HEK293T (cell line): ENCODE results near the gene TEAD1.

Experiments used
- CTCF ChIA-PET: fragments of 350-600 bp; formaldehyde crosslinking; extraction: SDS; loops from one replicate; lab custom pipeline; 2021; ENCODE audit warnings: antibody characterized with exemption, inconsistent platforms; lab: Yijun Ruan, JAX
- POLR2A ChIA-PET: fragments of 350-600 bp; formaldehyde crosslinking; extraction: SDS; loops from one replicate; lab custom pipeline; 2020; ENCODE audit warnings: antibody characterized with exemption, inconsistent platforms; lab: Yijun Ruan, JAX
- DNase-seq: peaks from one replicate; pipeline ENCODE4 v3.0.0; 2012; ENCODE audit warnings: mixed read lengths; ENCODE audit errors: extremely low spot score
- ARNT ChIP-seq: fragments of 450-650 bp; IDR thresholded peaks from 2 replicates; pipeline ENCODE4 v1.6.1; 2017; ENCODE audit warnings: mild to moderate bottlenecking
- BHLHE40 ChIP-seq: fragments of 450-650 bp; IDR thresholded peaks from 2 replicates; pipeline ENCODE4 v1.6.1; 2016; ENCODE audit warnings: mild to moderate bottlenecking, moderate library complexity, borderline replicate concordance
- CTBP1 ChIP-seq: fragments of 450-650 bp; IDR thresholded peaks from 2 replicates; pipeline ENCODE4 v1.6.1; 2016; ENCODE audit warnings: borderline replicate concordance
- ELF4 ChIP-seq: fragments of 450-650 bp; IDR thresholded peaks from 2 replicates; pipeline ENCODE4 v1.6.1; 2017; ENCODE audit warnings: antibody characterized with exemption
- FOXA1 ChIP-seq: fragments of 450-650 bp; IDR thresholded peaks from 2 replicates; pipeline ENCODE4 v1.6.1; 2016; ENCODE audit warnings: mild to moderate bottlenecking
- FOXK2 ChIP-seq: fragments of 450-650 bp; IDR thresholded peaks from 2 replicates; pipeline ENCODE4 v1.6.1; 2016; ENCODE audit warnings: mild to moderate bottlenecking
- FOXM1 ChIP-seq: fragments of 450-650 bp; IDR thresholded peaks from 2 replicates; pipeline ENCODE4 v1.6.1; 2017; ENCODE audit warnings: mild to moderate bottlenecking, borderline replicate concordance
- HDGF ChIP-seq: fragments of 450-650 bp; IDR thresholded peaks from 2 replicates; pipeline ENCODE4 v1.6.1; 2017; ENCODE audit warnings: antibody characterized with exemption, borderline replicate concordance
- L3MBTL2 ChIP-seq: fragments of 450-650 bp; conservative IDR thresholded peaks from 2 replicates; pipeline ENCODE4 v1.6.1; 2016; ENCODE audit warnings: mild to moderate bottlenecking
- LEF1 ChIP-seq: fragments of 450-650 bp; IDR thresholded peaks from 2 replicates; pipeline ENCODE4 v1.6.1; 2017; ENCODE audit warnings: mild to moderate bottlenecking, borderline replicate concordance
- NFRKB ChIP-seq: fragments of 450-650 bp; IDR thresholded peaks from 2 replicates; pipeline ENCODE4 v1.6.1; 2016; ENCODE audit warnings: mild to moderate bottlenecking, moderate library complexity
- SP1 ChIP-seq: fragments of 450-650 bp; IDR thresholded peaks from 2 replicates; pipeline ENCODE4 v1.6.1; 2017
- SUZ12 ChIP-seq: fragments of 450-650 bp; IDR thresholded peaks from 2 replicates; pipeline ENCODE4 v1.6.1; 2016; ENCODE audit warnings: mild to moderate bottlenecking
- TARDBP ChIP-seq: fragments of 450-650 bp; IDR thresholded peaks from 2 replicates; pipeline ENCODE4 v1.6.1; 2016
- ZNF384 ChIP-seq: fragments of 450-650 bp; IDR thresholded peaks from 2 replicates; pipeline ENCODE4 v1.6.1; 2016
- TF ChIP-seq, protein P1 (sequence below): fragments of 450-650 bp; IDR thresholded peaks from 2 replicates; pipeline ENCODE4 v1.6.1; 2016

TEAD1 gene

DNA sequence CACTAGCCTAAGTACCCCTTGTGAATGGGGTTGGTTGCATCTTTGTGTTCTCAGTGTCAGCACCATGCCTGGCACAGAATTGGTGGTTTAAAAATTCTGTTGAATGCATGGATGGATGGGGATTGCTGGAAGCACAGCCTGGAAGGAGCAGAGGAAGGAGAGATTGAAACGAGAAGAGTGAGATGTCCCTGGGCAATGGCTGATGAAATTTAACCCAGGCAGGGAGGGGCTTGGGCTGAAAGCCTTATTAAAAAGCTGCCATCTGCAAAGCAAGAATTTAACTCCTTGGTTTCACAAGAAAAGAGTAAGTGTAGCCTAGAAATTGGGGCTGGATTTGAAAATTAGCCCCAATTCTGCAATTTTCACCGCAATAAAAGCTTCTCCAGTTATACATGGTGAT is 126.7 kb downstream of the TEAD1 start:
- CTCF ChIA-PET, result interaction anchor here (0.8 kb wide), 1 partner anchor 88 kb away, joined by 4 read pairs; no protein-coding TSS in a partner anchor
- TF ChIP-seq SP1 (no peak), FOXK2 (no peak), ELF4 (no peak), BHLHE40 (no peak), FOXM1 (no peak), L3MBTL2 (no peak), ARNT (no peak), NFRKB (no peak), FOXA1 (no peak), CTBP1 (no peak)
- TF ChIP-seq, protein P1, sequence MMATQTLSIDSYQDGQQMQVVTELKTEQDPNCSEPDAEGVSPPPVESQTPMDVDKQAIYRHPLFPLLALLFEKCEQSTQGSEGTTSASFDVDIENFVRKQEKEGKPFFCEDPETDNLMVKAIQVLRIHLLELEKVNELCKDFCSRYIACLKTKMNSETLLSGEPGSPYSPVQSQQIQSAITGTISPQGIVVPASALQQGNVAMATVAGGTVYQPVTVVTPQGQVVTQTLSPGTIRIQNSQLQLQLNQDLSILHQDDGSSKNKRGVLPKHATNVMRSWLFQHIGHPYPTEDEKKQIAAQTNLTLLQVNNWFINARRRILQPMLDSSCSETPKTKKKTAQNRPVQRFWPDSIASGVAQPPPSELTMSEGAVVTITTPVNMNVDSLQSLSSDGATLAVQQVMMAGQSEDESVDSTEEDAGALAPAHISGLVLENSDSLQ, result no peak
- POLR2A ChIA-PET, result no interaction called here
- no peak for DNase-seq

DNA sequence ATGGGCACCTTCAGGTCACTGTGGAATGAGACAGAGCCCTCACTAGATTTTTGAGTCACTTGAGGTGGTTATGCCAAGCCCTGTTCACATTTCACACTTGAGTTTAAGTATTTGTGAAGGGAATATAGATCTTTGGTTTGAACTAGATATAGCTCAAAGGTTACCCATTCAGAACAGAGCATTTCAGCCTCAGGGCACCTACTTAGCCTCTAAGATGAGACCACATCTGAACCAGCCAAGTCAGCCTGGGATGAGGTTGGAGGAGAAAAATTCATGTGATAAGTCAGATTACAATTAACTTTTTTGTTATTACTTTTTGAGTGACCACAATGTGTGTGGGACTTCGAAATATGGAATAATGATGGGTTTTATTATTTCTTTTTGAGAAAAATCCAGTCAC is 127.8 kb downstream of the TEAD1 start:
- TF ChIP-seq FOXA1, result no peak
- no peak for TF ChIP-seq SUZ12
- no peak for TF ChIP-seq NFRKB
- TF ChIP-seq CTBP1, result no peak
- no peak for TF ChIP-seq L3MBTL2
- ChIA-PET CTCF (no interaction called here), POLR2A (no interaction called here)
- DNase-seq, result no peak

DNA sequence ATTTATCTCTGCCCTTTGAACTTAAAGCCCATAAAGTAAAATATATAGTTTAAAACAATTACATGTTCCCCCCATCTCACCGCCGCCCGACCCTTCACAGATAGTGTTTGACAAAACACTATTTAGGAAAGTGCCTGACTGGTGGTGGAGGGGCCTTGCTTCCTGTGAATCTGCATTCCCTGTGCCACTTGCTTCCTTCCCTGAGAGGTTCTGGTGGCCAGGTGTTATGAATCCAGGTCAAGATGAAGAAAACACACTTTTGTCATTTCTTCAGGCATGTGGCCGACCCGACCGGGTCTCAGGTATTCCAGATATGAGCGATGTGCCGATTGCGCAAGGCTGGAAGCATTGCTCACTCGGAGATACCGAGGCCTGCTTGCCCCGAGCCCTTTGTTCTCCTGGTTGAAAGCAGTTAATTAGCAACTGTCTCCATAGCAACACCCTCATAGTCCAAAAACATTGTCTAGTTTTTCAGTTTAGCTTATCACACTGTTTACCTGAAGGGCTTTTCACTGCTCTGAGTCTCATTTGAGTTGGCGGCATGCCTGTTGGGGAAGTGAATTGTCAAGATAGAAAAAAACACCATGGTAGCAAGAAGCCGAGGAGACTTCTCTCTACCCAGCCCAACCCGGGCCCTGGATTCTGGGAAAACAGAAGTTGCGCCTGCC is 128.3 kb downstream of the TEAD1 start:
- CTCF ChIA-PET, result interaction anchor here (1.0 kb wide), 1 partner anchor 86 kb away, joined by 3 read pairs; no protein-coding TSS in a partner anchor
- no peak for DNase-seq
- POLR2A ChIA-PET, result no interaction called here

DNA sequence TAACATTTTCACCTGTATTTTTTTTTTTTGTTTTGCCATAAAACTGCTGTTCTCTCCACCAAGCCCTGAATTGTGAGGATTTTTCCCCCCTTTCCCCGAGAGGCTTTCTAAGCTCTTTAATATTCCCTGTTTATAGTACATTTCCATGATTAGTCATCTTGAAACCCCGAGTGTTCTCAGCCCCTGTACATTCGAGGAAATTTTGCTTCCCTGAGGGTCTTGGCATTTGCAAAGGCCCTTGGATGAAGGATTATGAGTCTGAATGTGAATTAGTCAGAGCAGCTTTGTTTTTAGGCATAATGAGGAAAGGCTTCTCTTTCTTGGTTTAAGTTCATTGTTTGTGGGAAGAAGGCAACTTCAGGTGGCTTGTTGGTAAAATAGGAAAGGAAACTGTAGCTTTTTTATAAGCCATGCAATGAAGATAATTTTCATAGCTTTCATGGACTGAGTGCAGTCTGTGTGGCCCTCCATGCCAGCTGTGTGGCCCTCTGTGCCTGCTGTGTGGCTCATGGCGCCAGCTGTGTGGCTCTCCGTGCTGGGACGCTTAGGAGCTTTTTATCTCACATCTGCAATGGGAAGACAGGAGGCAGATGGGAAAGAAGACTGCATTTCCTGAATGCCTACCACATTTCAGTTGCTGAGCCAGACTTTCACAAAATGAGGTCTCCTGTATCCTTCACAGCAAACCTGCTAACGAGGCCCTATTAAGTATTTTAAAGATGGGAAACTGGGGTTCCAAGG is 129.0 kb downstream of the TEAD1 start:
- TF ChIP-seq FOXA1, result no peak
- TF ChIP-seq TARDBP, result no peak
- no peak for TF ChIP-seq HDGF
- no peak for TF ChIP-seq ELF4
- TF ChIP-seq NFRKB, result no peak
- POLR2A ChIA-PET, result no interaction called here
- no peak for DNase-seq
- CTCF ChIA-PET, result interaction anchor here (1.0 kb wide), 1 partner anchor 85 kb away, joined by 3 read pairs; no protein-coding TSS in a partner anchor

More for the DNA sequence above, 128.3 kb downstream of the TEAD1 start:
- no peak for TF ChIP-seq SUZ12
- no peak for TF ChIP-seq SP1
- TF ChIP-seq FOXK2, result no peak
- TF ChIP-seq L3MBTL2, result no peak
- no peak for TF ChIP-seq FOXM1
- TF ChIP-seq TARDBP, result no peak
- no peak for TF ChIP-seq ZNF384
- no peak for TF ChIP-seq FOXA1
- no peak for TF ChIP-seq BHLHE40
- TF ChIP-seq CTBP1, result no peak
- no peak for TF ChIP-seq HDGF
- no peak for TF ChIP-seq ARNT
- TF ChIP-seq ELF4, result no peak

DNA sequence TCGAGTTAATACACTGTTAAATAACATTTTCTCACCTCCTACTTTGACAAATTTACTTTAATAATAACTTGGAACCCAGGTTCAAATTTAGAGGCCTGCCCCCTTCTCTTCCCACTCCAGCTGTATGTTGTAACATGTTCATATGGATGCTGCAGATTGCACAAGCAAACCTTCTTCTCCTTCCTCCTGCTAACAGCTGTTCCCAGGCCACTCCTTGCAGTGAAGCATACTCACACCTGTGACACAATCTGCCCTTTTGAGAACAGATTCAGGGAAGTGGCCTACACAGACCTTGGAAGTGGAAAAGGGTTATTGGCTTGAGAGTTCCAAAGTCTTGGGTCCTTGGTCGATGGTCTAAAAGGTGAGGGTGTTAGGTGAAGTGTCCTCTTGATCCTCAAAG is 131.9 kb downstream of the TEAD1 start:
- DNase-seq, result no peak
- POLR2A ChIA-PET, result no interaction called here

DNA sequence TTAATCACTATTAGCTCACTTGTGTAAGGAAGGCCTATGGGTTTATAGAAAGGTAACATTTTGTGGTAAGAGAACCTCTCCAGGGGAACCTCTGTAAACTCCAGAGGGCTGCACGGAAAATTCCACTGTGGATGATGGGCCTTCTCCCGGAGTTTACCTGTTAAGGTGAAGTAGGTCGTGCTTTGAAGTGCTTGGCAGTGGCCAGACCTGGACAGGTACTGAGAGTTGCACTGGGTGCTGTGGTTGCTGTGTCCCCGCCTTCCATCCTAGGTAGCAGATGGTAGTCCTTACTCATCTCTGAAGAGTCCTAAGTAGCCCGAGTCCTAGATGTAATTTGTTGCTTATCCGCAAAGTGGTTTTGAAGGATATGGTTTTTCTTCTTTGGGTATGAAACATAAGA is 133.4 kb downstream of the TEAD1 start:
- TF ChIP-seq CTBP1 (no peak), NFRKB (no peak), FOXA1 (no peak), ZNF384 (no peak), L3MBTL2 (no peak), ARNT (no peak), TARDBP (no peak), BHLHE40 (no peak), LEF1 (no peak)
- ChIA-PET CTCF (no interaction called here), POLR2A (no interaction called here)
- DNase-seq, result no peak

More for the DNA sequence above, 131.9 kb downstream of the TEAD1 start:
- TF ChIP-seq TARDBP (no peak), FOXA1 (no peak), ARNT (no peak), ELF4 (no peak), FOXM1 (no peak), LEF1 (no peak), NFRKB (no peak), L3MBTL2 (no peak), HDGF (no peak), SUZ12 (no peak), CTBP1 (no peak), BHLHE40 (no peak), SP1 (no peak), ZNF384 (no peak), FOXK2 (no peak)
- TF ChIP-seq, protein P1, result no peak
- CTCF ChIA-PET, result interaction anchor here (1.4 kb wide), 1 partner anchor 83 kb away, joined by 5 read pairs; no protein-coding TSS in a partner anchor

DNA sequence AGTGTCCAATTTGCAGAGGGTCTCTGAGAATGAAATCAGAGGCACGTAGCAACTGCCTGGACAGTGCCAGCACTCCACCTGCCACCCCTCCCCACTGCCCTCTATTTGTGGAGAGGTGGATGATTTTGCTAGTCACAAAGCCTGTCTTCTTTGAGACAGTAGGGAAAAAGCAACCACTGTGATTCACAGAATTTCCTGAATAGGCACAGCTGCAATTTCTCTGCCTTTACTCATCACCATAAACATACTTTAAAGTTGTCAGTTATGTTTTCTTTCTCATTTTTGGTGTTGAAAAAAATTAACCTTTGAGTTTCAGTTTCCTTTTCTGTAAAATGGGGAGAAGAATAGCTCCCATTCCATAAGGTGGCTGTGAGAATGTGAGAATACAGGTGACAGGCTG is 134.3 kb downstream of the TEAD1 start:
- CTCF ChIA-PET, result interaction anchor here (0.6 kb wide), 1 partner anchor 125 kb away, joined by 3 read pairs; no protein-coding TSS in a partner anchor
- POLR2A ChIA-PET, result no interaction called here
- TF ChIP-seq ELF4 (no peak), L3MBTL2 (no peak), FOXM1 (no peak), SUZ12 (no peak), FOXA1 (no peak), TARDBP (no peak), ZNF384 (no peak), HDGF (no peak), FOXK2 (no peak), NFRKB (no peak), CTBP1 (no peak), BHLHE40 (no peak), SP1 (no peak), ARNT (no peak), LEF1 (no peak)
- TF ChIP-seq, protein P1, result no peak
- no peak for DNase-seq
